Kidney epithelial cell (primary cell): ENCODE data around the gene ROS1. TPM values are rescaled to one million over a fixed set of nuclear protein-coding genes. Genes with fewer than 3 reads are reported as not detected.
A peak's percentile ranks its signal among the peaks of the same experiment; 100 is the strongest.

ENCODE experiments used
- DNase-seq: peaks from one replicate; pipeline ENCODE4 v3.0.0-alpha.2; 2010; ENCODE audit warnings: low read depth
- H3K27me3 ChIP-seq: 2 replicates; pipeline ENCODE4 v1.6.0; 2011; ENCODE audit warnings: low read length; ENCODE audit not compliant: control insufficient read depth, insufficient read depth
- H3K36me3 ChIP-seq: 2 replicates; pipeline ENCODE4 v1.5.1; 2011; ENCODE audit warnings: low read length; ENCODE audit not compliant: control insufficient read depth, insufficient read depth
- H3K4me3 ChIP-seq: 2 replicates; pipeline ENCODE4 v1.5.1; 2011; ENCODE audit warnings: low read depth, mild to moderate bottlenecking, control low read depth, low read length
- CTCF ChIP-seq: IDR thresholded peaks from 2 replicates; pipeline ENCODE4 v1.5.1; 2011; ENCODE audit warnings: mild to moderate bottlenecking, moderate library complexity, low read length, control low read depth, inconsistent platforms; ENCODE audit not compliant: insufficient read depth, poor library complexity, severe bottlenecking
- total RNA-seq: library from RNA; depleted of rRNA; stranded (reverse); fragments of >200 nt; gene quantifications from 2 replicates; pipeline ENCODE4 v1.2.3, GENCODE V29; 2015

The ROS1 gene
- total RNA-seq, 1 donor from 2014 or later = 0.04 TPM

- Histone ChIP-seq H3K4me3 (no peak overlapping the region), H3K36me3 (no peaks in the 10 kb centered on the region), H3K27me3 (no peaks in the 10 kb centered on the region)
- DNase-seq = peak; percentile 25
- no peak for TF ChIP-seq CTCF
Observed at GRCh38 chr6:117389227-117390057, 36.3 kb downstream of the ROS1 start.

GRCh38 chr6:117387454-117387974 lies 38.2 kb downstream of the ROS1 start:
- no peaks in the 10 kb centered on the region for H3K36me3 ChIP-seq
- TF ChIP-seq CTCF = no peak
- DNase-seq = no peak
- no peaks in the 10 kb centered on the region for H3K27me3 ChIP-seq
- no peak overlapping the region for H3K4me3 ChIP-seq

GRCh38 chr6:117384659-117385058 lies 41.1 kb downstream of the ROS1 start:
- no peaks in the 10 kb centered on the region for H3K27me3 ChIP-seq
- H3K36me3 ChIP-seq = no peaks in the 10 kb centered on the region
- no peak for DNase-seq
- no peak overlapping the region for H3K4me3 ChIP-seq
- no peak for TF ChIP-seq CTCF

GRCh38 chr6:117381749-117382148 lies 44.0 kb downstream of the ROS1 start:
- H3K4me3 ChIP-seq = no peak overlapping the region
- DNase-seq = no peak
- H3K36me3 ChIP-seq = no peaks in the 10 kb centered on the region
- no peak for TF ChIP-seq CTCF
- no peaks in the 10 kb centered on the region for H3K27me3 ChIP-seq

- H3K4me3 ChIP-seq = no peak overlapping the region
- no peaks in the 10 kb centered on the region for H3K27me3 ChIP-seq
Observed at GRCh38 chr6:117380298-117380697, 45.4 kb downstream of the ROS1 start.

More at GRCh38 chr6:117380298-117380697, 45.4 kb downstream of the ROS1 start:
- H3K36me3 ChIP-seq = no peaks in the 10 kb centered on the region
- DNase-seq = no peak
- TF ChIP-seq CTCF = no peak
